Germinal center (tissue), 1 donor: Measurements from ENCODE around the gene NOS1.

Source experiments
- DNase-seq: peaks from one replicate; pipeline ENCODE4 v3.0.0; 2012; ENCODE audit warnings: mixed read lengths, low spot score

The NOS1 gene

GRCh38 chr12:117329756-117330155 lies 31.7 kb downstream of the NOS1 start:
- no peak for DNase-seq

- no peak for DNase-seq
Measured at GRCh38 chr12:117328556-117329100, 32.8 kb downstream of the NOS1 start.

- no peak for DNase-seq
Measured at GRCh38 chr12:117322428-117322827, 39.0 kb downstream of the NOS1 start.

- DNase-seq = no peak
Measured at GRCh38 chr12:117321572-117321971, 39.9 kb downstream of the NOS1 start.

GRCh38 chr12:117318591-117318990 lies 42.8 kb downstream of the NOS1 start:
- DNase-seq = no peak

- no peak for DNase-seq
Measured at GRCh38 chr12:117316336-117316735, 45.1 kb downstream of the NOS1 start.

GRCh38 chr12:117313926-117314325 lies 47.5 kb downstream of the NOS1 start:
- no peak for DNase-seq

- no peak for DNase-seq
Measured at GRCh38 chr12:117312770-117313169, 48.7 kb downstream of the NOS1 start.

- DNase-seq = no peak
Measured at GRCh38 chr12:117309276-117309925, 52.0 kb downstream of the NOS1 start.

GRCh38 chr12:117300174-117300573 lies 61.3 kb downstream of the NOS1 start:
- DNase-seq = no peak

GRCh38 chr12:117298648-117299225 lies 62.7 kb downstream of the NOS1 start:
- no peak for DNase-seq

- no peak for DNase-seq
Measured at GRCh38 chr12:117298191-117298590, 63.2 kb downstream of the NOS1 start.

- DNase-seq = no peak
Measured at GRCh38 chr12:117294189-117294603, 67.2 kb downstream of the NOS1 start.

GRCh38 chr12:117293510-117293909 lies 67.9 kb downstream of the NOS1 start:
- no peak for DNase-seq

GRCh38 chr12:117292688-117293087 lies 68.7 kb downstream of the NOS1 start:
- DNase-seq = no peak

GRCh38 chr12:117284140-117284539 lies 77.3 kb downstream of the NOS1 start:
- DNase-seq = no peak

- no peak for DNase-seq
Measured at GRCh38 chr12:117282490-117282889, 78.9 kb downstream of the NOS1 start.

GRCh38 chr12:117280019-117280680 lies 81.3 kb downstream of the NOS1 start:
- DNase-seq = no peak

- DNase-seq = no peak
Measured at GRCh38 chr12:117279606-117280005, 81.8 kb downstream of the NOS1 start.

- no peak for DNase-seq
Measured at GRCh38 chr12:117277875-117278274, 83.6 kb downstream of the NOS1 start.

- DNase-seq = no peak
Measured at GRCh38 chr12:117273091-117273490, 88.3 kb downstream of the NOS1 start.

GRCh38 chr12:117272690-117273089 lies 88.7 kb downstream of the NOS1 start:
- DNase-seq = no peak

- no peak for DNase-seq
Measured at GRCh38 chr12:117262749-117263148, 98.7 kb downstream of the NOS1 start.
